ENCODE results near the gene CGB8.

DNA sequence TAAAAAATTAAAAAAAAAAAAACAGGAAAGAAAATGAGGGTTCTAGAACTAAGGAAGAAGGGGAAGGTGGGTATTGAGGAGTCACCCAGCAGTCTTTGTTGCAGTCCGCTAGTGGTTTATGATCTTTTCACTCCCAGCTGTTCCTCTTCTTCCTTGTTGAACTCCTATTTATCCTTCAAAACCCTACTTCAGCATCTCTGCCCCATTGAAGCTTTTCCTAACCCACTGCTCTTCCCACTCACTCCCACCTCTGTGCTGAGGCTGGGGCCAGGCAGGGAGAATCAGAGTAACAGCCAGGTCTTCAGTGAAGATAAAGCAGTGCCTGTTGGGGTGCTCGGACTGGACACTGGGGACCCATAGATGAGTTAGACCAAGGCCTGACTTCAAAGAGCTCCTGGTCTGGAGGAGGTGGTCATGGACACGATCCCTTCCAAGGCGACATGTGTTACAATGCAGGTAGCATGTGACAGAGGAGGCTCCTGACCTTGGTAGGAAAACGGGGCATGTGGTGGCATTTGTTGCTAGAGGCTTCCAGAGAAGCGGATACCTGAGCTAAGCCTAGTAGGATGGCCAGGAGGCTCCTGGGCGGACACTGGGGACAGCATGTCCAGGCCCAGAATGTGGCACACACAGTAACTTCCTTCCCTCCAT, 43.8 kb downstream of the CGB8 start:
- TF ChIP-seq POLR2A (IDR thresholded peaks at IDR 0.05) (no peak), POLR2AphosphoS5 (IDR thresholded peaks at IDR 0.05) (no peak)
- TF ChIP-seq, protein P1, sequence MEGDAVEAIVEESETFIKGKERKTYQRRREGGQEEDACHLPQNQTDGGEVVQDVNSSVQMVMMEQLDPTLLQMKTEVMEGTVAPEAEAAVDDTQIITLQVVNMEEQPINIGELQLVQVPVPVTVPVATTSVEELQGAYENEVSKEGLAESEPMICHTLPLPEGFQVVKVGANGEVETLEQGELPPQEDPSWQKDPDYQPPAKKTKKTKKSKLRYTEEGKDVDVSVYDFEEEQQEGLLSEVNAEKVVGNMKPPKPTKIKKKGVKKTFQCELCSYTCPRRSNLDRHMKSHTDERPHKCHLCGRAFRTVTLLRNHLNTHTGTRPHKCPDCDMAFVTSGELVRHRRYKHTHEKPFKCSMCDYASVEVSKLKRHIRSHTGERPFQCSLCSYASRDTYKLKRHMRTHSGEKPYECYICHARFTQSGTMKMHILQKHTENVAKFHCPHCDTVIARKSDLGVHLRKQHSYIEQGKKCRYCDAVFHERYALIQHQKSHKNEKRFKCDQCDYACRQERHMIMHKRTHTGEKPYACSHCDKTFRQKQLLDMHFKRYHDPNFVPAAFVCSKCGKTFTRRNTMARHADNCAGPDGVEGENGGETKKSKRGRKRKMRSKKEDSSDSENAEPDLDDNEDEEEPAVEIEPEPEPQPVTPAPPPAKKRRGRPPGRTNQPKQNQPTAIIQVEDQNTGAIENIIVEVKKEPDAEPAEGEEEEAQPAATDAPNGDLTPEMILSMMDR (IDR thresholded peaks at IDR 0.05) = no peak

Measured in breast epithelium (tissue), 3 donors.